PFSK-1 (cell line): ENCODE measurements around the gene PRELID1.
A peak's percentile ranks its signal among the peaks of the same experiment; 100 is the strongest.

ENCODE experiments used
- FOXP2 ChIP-seq: optimal IDR thresholded peaks from 2 replicates; pipeline ENCODE3; 2011; ENCODE audit warnings: borderline replicate concordance, control low read depth, inconsistent platforms; ENCODE audit not compliant: insufficient read depth; ENCODE audit errors: extremely low read length, extremely low read depth
- POLR2AphosphoS5 ChIP-seq: IDR thresholded peaks from 2 replicates; pipeline ENCODE4 v1.6.1; 2012; ENCODE audit warnings: low read depth, mild to moderate bottlenecking, control low read depth, low read length, moderate library complexity
- SIN3A ChIP-seq: IDR thresholded peaks from 2 replicates; pipeline ENCODE4 v1.6.1; 2012; ENCODE audit warnings: mild to moderate bottlenecking, low read length, moderate library complexity, borderline replicate concordance; ENCODE audit not compliant: insufficient read depth
- TAF1 ChIP-seq: IDR thresholded peaks from 2 replicates; pipeline ENCODE4 v1.6.1; 2012; ENCODE audit warnings: low read length, control low read depth, borderline replicate concordance; ENCODE audit not compliant: insufficient read depth
- TF ChIP-seq, protein P1 (sequence below), 2 experiments: IDR thresholded peaks; 2 replicates each; pipeline versions ENCODE4 v1.6.1 to v1.8.0; 2011 to 2012; ENCODE audit warnings: low read depth in 2 of 2, low read length in 2 of 2, control low read depth in 1 of 2, inconsistent platforms in 1 of 2, mild to moderate bottlenecking in 1 of 2, moderate library complexity in 1 of 2; ENCODE audit not compliant: insufficient read depth in 1 of 2

Gene PRELID1

GRCh38 chr5:177297922-177298321 is 5.7 kb upstream of the PRELID1 start:
- TF ChIP-seq TAF1 (no peak), SIN3A (no peak), FOXP2 (no peak)

- TF ChIP-seq, protein P1, sequence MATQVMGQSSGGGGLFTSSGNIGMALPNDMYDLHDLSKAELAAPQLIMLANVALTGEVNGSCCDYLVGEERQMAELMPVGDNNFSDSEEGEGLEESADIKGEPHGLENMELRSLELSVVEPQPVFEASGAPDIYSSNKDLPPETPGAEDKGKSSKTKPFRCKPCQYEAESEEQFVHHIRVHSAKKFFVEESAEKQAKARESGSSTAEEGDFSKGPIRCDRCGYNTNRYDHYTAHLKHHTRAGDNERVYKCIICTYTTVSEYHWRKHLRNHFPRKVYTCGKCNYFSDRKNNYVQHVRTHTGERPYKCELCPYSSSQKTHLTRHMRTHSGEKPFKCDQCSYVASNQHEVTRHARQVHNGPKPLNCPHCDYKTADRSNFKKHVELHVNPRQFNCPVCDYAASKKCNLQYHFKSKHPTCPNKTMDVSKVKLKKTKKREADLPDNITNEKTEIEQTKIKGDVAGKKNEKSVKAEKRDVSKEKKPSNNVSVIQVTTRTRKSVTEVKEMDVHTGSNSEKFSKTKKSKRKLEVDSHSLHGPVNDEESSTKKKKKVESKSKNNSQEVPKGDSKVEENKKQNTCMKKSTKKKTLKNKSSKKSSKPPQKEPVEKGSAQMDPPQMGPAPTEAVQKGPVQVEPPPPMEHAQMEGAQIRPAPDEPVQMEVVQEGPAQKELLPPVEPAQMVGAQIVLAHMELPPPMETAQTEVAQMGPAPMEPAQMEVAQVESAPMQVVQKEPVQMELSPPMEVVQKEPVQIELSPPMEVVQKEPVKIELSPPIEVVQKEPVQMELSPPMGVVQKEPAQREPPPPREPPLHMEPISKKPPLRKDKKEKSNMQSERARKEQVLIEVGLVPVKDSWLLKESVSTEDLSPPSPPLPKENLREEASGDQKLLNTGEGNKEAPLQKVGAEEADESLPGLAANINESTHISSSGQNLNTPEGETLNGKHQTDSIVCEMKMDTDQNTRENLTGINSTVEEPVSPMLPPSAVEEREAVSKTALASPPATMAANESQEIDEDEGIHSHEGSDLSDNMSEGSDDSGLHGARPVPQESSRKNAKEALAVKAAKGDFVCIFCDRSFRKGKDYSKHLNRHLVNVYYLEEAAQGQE (IDR thresholded peaks at IDR 0.05; ENCODE audit: insufficient read depth in 1 of 2, low read depth in 2 of 2, low read length in 2 of 2): no peak
- TF ChIP-seq FOXP2: no peak
- no peak for TF ChIP-seq TAF1
- no peak; the same call in 1 of the 2 replicates for TF ChIP-seq POLR2AphosphoS5
Observed at GRCh38 chr5:177299697-177300096, 3.9 kb upstream of the PRELID1 start.

DNA sequence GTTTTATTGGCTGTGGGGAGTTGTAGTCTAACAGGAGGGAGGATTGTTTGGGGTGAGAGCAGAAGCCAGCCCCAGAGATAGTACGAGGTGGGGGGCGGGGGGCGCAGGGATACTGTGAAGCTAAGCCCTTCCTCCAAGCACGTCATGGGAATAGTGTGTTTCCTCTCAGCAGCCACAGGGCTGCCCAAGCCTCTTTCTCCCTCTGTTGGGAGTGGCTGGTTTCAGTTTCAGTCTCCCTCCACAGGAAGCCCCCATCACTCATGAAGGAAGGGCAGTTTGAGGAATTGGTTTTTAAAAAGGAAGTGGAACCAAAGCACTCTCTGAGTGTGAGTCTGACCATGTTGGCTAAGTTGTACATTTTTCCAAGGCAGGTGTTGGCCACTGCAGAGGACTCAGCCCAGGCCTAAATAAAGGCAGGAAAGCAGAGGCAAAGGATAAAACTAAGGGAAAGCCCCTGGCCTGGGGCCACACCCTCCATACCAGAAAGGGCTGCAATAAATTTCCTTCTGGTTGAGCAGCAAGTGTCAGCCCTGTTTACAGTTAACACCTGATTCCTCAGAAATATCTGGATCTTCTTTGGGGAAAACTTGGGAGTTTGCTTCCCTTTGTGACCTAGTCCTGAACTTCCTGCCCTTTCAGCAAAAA is 3.2 kb upstream of the PRELID1 start:
- TF ChIP-seq, protein P1 (IDR thresholded peaks at IDR 0.05; ENCODE audit: insufficient read depth in 1 of 2, low read depth in 2 of 2, low read length in 2 of 2): no peak
- TF ChIP-seq FOXP2 (no peak), TAF1 (0 out of 2 replicates have a peak, but pooled peaks have one; percentile 11)

- TF ChIP-seq SIN3A (no peak), TAF1 (no peak), POLR2AphosphoS5 (no peak), FOXP2 (no peak)
- TF ChIP-seq, protein P1 (IDR thresholded peaks at IDR 0.05; ENCODE audit: insufficient read depth in 1 of 2, low read depth in 2 of 2, low read length in 2 of 2): no peak
Observed at GRCh38 chr5:177300951-177301350, 2.6 kb upstream of the PRELID1 start.

DNA sequence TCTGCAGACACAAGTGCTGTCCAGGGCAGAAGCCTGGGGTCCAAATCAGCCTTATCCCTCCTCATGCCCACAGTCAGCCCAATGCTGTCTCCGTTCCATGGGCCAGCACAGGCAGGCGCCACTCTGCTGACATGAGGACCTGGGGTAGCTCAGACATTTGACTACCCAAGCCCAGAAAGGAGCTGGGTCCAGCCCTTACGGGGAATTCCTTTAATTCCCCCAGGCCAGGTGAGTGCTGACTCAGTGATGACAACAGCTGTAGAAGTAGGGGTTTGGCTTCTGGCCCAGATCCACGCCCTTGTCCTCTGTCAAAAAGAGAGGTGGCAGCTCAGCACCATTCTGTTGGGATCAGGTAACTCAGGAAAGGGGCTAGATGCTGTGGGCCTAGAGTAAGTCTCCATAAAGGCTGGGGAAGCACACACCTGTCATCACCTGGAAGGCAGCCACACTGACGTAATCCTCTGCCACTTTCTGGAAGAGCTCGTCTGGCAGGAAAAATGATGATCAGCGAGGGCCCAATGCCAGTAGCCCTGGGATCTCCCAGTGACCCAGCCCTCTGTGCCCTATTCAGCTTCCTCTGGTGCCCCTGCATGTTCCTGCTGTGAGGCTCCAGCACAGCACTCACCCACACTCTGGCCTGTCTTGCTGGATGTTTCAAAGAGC is 2.0 kb upstream of the PRELID1 start:
- TF ChIP-seq SIN3A: no peak

DNA sequence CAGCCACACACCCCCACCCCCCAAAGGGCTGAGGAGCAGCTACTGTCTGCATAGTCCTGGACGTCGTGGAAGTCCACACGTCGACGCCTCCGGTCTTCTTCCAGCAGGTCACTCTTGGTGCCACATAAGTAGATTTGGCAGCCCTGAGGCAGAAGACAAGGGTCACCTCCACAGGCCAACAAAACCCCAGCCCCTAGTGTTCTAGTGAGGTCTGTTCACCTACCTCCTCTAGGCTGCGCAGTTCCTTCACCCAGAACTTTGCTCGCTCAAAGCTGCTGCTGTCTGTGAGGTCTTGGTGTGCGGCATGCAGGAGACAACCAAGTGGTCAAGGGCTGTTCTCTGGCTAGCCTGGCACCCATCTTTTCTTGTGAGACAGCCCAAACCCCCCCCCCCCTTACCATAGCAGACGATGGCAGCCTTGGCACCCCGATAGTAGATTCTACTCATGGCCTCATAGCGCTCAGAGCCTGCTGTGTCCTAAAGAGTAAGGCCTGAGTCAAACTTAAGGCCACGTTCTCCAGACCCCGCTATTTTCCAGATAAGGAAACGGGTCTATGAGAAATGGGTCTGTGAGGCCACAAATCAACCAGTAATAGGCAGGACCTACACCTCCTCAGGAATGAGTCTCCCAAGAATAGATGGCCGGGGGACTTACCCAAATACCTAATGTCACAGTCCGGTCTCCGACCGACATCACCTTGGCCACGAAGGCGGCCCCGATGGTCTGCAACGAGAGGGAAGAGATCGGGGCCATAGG is 1.1 kb upstream of the PRELID1 start:
- no peak for TF ChIP-seq SIN3A
- TF ChIP-seq, protein P1 (IDR thresholded peaks at IDR 0.05; ENCODE audit: insufficient read depth in 1 of 2, low read depth in 2 of 2, low read length in 2 of 2): no peak
- no peak for TF ChIP-seq FOXP2
- TF ChIP-seq TAF1: no peak
- TF ChIP-seq POLR2AphosphoS5: no peak
